K562 (cell line): ENCODE results near the gene S100A1. TPM values are rescaled to one million over a fixed set of nuclear protein-coding genes. Genes with fewer than 3 reads are reported as not detected.

Source experiments
- AFF1 ChIP-seq, 2 experiments: fragments of 450-650 bp; IDR thresholded peaks; 2 replicates each; pipeline ENCODE4 v1.6.1; 2018; ENCODE audit warnings: mild to moderate bottlenecking in 2 of 2, low read depth in 1 of 2; ENCODE audit not compliant: partially characterized antibody in 2 of 2
- CC2D1A ChIP-seq: fragments of 450-650 bp; IDR thresholded peaks from 2 replicates; pipeline ENCODE4 v1.6.1; 2017; ENCODE audit warnings: mild to moderate bottlenecking
- CTBP1 ChIP-seq: fragments of 450-650 bp; IDR thresholded peaks from 2 replicates; pipeline ENCODE4 v1.6.1; 2016; ENCODE audit warnings: borderline replicate concordance
- E2F3 ChIP-seq: fragments of 250-450 bp; sonication (Bioruptor Pico); IDR thresholded peaks from 2 replicates; pipeline ENCODE4 v1.4.0; 2020; ENCODE audit warnings: mild to moderate bottlenecking
- EGR1 ChIP-seq: fragments of 450-650 bp; conservative IDR thresholded peaks from 2 replicates; pipeline ENCODE4 v1.6.1; 2017; ENCODE audit warnings: mild to moderate bottlenecking
- ELK1 ChIP-seq: sonication (generic); formaldehyde crosslinking; IDR thresholded peaks from 2 replicates; pipeline ENCODE4 v1.8.1; 2022; ENCODE audit warnings: missing genetic modification reagents
- GTF2E2 ChIP-seq: fragments of 200-800 bp; sonication (Bioruptor generic); IDR thresholded peaks from 2 replicates; pipeline ENCODE4 v1.6.1; 2016; ENCODE audit warnings: missing genetic modification characterization, missing compliant biosample characterization
- L3MBTL2 ChIP-seq: fragments of 450-650 bp; IDR thresholded peaks from 2 replicates; pipeline ENCODE4 v1.6.1; 2016; ENCODE audit warnings: mild to moderate bottlenecking, moderate library complexity
- NR2C2 ChIP-seq, 2 experiments: fragments of 200-800 bp in 1 of 2; sonication (Bioruptor generic) in 1 of 2; sonication (generic) in 1 of 2; formaldehyde crosslinking in 1 of 2; IDR thresholded peaks; 2 replicates each; pipeline versions ENCODE4 v1.6.1 to v1.8.0; 2016 to 2022; ENCODE audit warnings: mild to moderate bottlenecking in 1 of 2, missing compliant biosample characterization in 1 of 2, missing genetic modification characterization in 1 of 2, missing genetic modification reagents in 1 of 2
- PTBP1 ChIP-seq: fragments of 200-400 bp; formaldehyde crosslinking; IDR thresholded peaks from 2 replicates; pipeline ENCODE4 v1.6.1; 2017; ENCODE audit warnings: low read depth, low read length
- SRF ChIP-seq, 2 experiments: fragments of 250-450, 450-650 bp in 1 of 2; sonication (Bioruptor Pico) in 1 of 2; sonication (generic) in 1 of 2; formaldehyde crosslinking; IDR thresholded peaks; 2 replicates each; pipeline versions ENCODE4 v1.5.0 to v1.5.1; 2020 to 2022; ENCODE audit warnings: mild to moderate bottlenecking in 1 of 2, missing genetic modification reagents in 1 of 2
- ZBTB17 ChIP-seq: fragments of 450-650 bp; formaldehyde crosslinking; IDR thresholded peaks from 2 replicates; pipeline ENCODE4 v1.4.0; 2020; ENCODE audit warnings: mild to moderate bottlenecking
- ZBTB26 ChIP-seq: fragments of 450-650 bp; formaldehyde crosslinking; IDR thresholded peaks from 2 replicates; pipeline ENCODE4 v1.4.0; 2022; ENCODE audit warnings: missing genetic modification characterization
- ZNF280A ChIP-seq: fragments of 450-650 bp; IDR thresholded peaks from 2 replicates; pipeline ENCODE4 v1.6.1; 2018; ENCODE audit warnings: mild to moderate bottlenecking, low read depth; ENCODE audit not compliant: partially characterized antibody
- ZNF280B ChIP-seq: fragments of 250-450 bp; sonication (Bioruptor Pico); IDR thresholded peaks from 2 replicates; pipeline ENCODE4 v1.5.1; 2021; ENCODE audit warnings: mild to moderate bottlenecking
- ZNF766 ChIP-seq: fragments of 200-800 bp; sonication (Bioruptor generic); conservative IDR thresholded peaks from 2 replicates; pipeline ENCODE4 v1.6.1; 2016; ENCODE audit warnings: missing genetic modification characterization, missing compliant biosample characterization
- polyA plus RNA-seq, 8 experiments: library from polyadenylated mRNA; depleted of rRNA in 4 of 8; stranded (reverse) in 5 of 8; unstranded in 3 of 8; fragments of >200 nt; fragmentation: Nextera tagmentation in 2 of 8; fragmentation: Illumina TruSeq in 1 of 8; extraction: Ambion mirVana in 2 of 8; extraction: Trizol in 1 of 8; gene quantifications; 2 replicates each; pipeline versions ENCODE4 v1.2.1 to v1.2.3, GENCODE V29; 2011 to 2014; ENCODE audit warnings: inconsistent platforms in 1 of 8, missing spikeins in 1 of 8
- total RNA-seq, 7 experiments: library from RNA; depleted of rRNA in 6 of 7; stranded (reverse); fragments of >200 nt in 6 of 7; fragmentation: Illumina TruSeq in 2 of 7; extraction: Trizol in 2 of 7; gene quantifications; 2 replicates each; pipeline versions ENCODE4 v1.2.1 to v1.2.3, GENCODE V29; 2011 to 2021; ENCODE audit warnings: low replicate concordance in 1 of 7

Gene S100A1
- total and polyA plus RNA-seq, 9 of the 15 experiments (the other 6 are each of a cell fraction or from before 2014, with no cell fraction given) = 0.44 to 30.1 (median 12.7) TPM

GRCh38 chr1:153626904-153627714, 1.1 kb upstream of the S100A1 start, which contains the start of gene S100A13 (continued):
- TF ChIP-seq AFF1 (IDR thresholded peaks at IDR 0.05; ENCODE audit: low read depth in 1 of 2, partially characterized antibody in 2 of 2) (peak in 1 of 2 experiments; percentile 29), PTBP1 (no peak), SRF (CRISPR knock-in tag; IDR thresholded peaks at IDR 0.05) (0 out of 4 replicates have a peak, but pooled peaks of 1 of the 2 experiments have one; percentile 42), E2F3 (no peak), ZNF280A (no peak), L3MBTL2 (peak; percentile 87), ZNF766 (CRISPR knock-in tag) (peak; percentile 80; the same call in 1 of the 2 replicates), CC2D1A (0 out of 2 replicates have a peak, but pooled peaks have one; percentile 8), EGR1 (peak; percentile 97), ELK1 (no peak), GTF2E2 (tag) (peak; percentile 93), ZBTB17 (CRISPR knock-in tag) (peak; percentile 36; the same call in 1 of the 2 replicates), CTBP1 (peak; percentile 59; the same call in 1 of the 2 replicates), NR2C2 (CRISPR knock-in tag; IDR thresholded peaks at IDR 0.05) (0 out of 2 replicates have a peak, but pooled peaks have one; percentile 32), NR2C2 (tag; IDR thresholded peaks at IDR 0.05) (peak; percentile 72), ZNF280B (CRISPR knock-in tag) (no peak), ZBTB26 (0 out of 2 replicates have a peak, but pooled peaks have one; percentile 22)
